GM18499 (cell line): ENCODE data around the gene ZDHHC11.
"Not testable (repeated sequence)": the region's sequence is repeated elsewhere in the genome, so short reads cannot be mapped to it uniquely, and the experiment has no call there.

Source experiments
- ATAC-seq: cut with Tn5 transposase; IDR thresholded peaks from one replicate; pipeline ENCODE4 v1.9.1; 2021; ENCODE audit warnings: moderate number of reproducible peaks; ENCODE audit not compliant: insufficient read depth, unreplicated experiment

ZDHHC11 gene

GRCh38 chr5:845676-846601 lies 4.8 kb downstream of the ZDHHC11 start:
- not testable (repeated sequence) for ATAC-seq

GRCh38 chr5:845031-845675 lies 5.6 kb downstream of the ZDHHC11 start:
- not testable (repeated sequence) for ATAC-seq

GRCh38 chr5:844426-844825 lies 6.4 kb downstream of the ZDHHC11 start:
- not testable (repeated sequence) for ATAC-seq

GRCh38 chr5:843926-844325 lies 6.9 kb downstream of the ZDHHC11 start:
- ATAC-seq, result not testable (repeated sequence)

GRCh38 chr5:843371-843770 lies 7.4 kb downstream of the ZDHHC11 start:
- not testable (repeated sequence) for ATAC-seq

GRCh38 chr5:842402-843221 lies 8.2 kb downstream of the ZDHHC11 start:
- not testable (repeated sequence) for ATAC-seq

GRCh38 chr5:841531-842401 lies 9.0 kb downstream of the ZDHHC11 start:
- not testable (repeated sequence) for ATAC-seq

GRCh38 chr5:840974-841435 lies 9.8 kb downstream of the ZDHHC11 start:
- not testable (repeated sequence) for ATAC-seq

GRCh38 chr5:840118-840973 lies 10.4 kb downstream of the ZDHHC11 start:
- not testable (repeated sequence) for ATAC-seq

GRCh38 chr5:838431-838851 lies 12.3 kb downstream of the ZDHHC11 start:
- not testable (repeated sequence) for ATAC-seq

- ATAC-seq, result not testable (repeated sequence)
Observed at GRCh38 chr5:837621-838121, 13.1 kb downstream of the ZDHHC11 start.

- ATAC-seq, result not testable (repeated sequence)
Observed at GRCh38 chr5:835933-836612, 14.7 kb downstream of the ZDHHC11 start.

- ATAC-seq, result not testable (repeated sequence)
Observed at GRCh38 chr5:834013-834412, 16.8 kb downstream of the ZDHHC11 start.

GRCh38 chr5:828194-828593 lies 22.6 kb downstream of the ZDHHC11 start:
- ATAC-seq, result not testable (repeated sequence)

- not testable (repeated sequence) for ATAC-seq
Observed at GRCh38 chr5:825544-825943, 25.2 kb downstream of the ZDHHC11 start.

GRCh38 chr5:821504-821903 lies 29.3 kb downstream of the ZDHHC11 start:
- ATAC-seq, result no peak

GRCh38 chr5:820245-820644 lies 30.5 kb downstream of the ZDHHC11 start:
- no peak for ATAC-seq

GRCh38 chr5:819078-819477 lies 31.7 kb downstream of the ZDHHC11 start:
- no peak for ATAC-seq
